T-helper 1 cell treated with Interleukin-12 subunit alpha and Interleukin-12 subunit beta and Interleukin-4 antibody, amounts not matched to agents 30 μg/mL and 1 μg/mL, for 36 hours (primary cell): ENCODE measurements around the gene RAP1GAP2.

Experiments used
- H3K27ac Mint-ChIP-seq: one replicate; pipeline ENCODE4 v1.8.0; 2021; ENCODE audit warnings: mild to moderate bottlenecking, mixed read lengths
- H3K27me3 Mint-ChIP-seq: one replicate; pipeline ENCODE4 v1.8.0; 2021; ENCODE audit warnings: low read depth, mixed read lengths
- H3K36me3 Mint-ChIP-seq: one replicate; pipeline ENCODE4 v1.8.0; 2021; ENCODE audit warnings: low read depth, mixed read lengths
- H3K4me1 Mint-ChIP-seq: one replicate; pipeline ENCODE4 v1.8.0; 2021; ENCODE audit warnings: low read depth, mixed read lengths
- H3K4me3 Mint-ChIP-seq: one replicate; pipeline ENCODE4 v1.8.0; 2021; ENCODE audit warnings: mild to moderate bottlenecking, moderate library complexity, mixed read lengths
- H3K9me3 Mint-ChIP-seq: one replicate; pipeline ENCODE4 v1.8.0; 2021; ENCODE audit warnings: mixed read lengths

Gene RAP1GAP2

GRCh38 chr17:2905269-2905668 is 109.0 kb downstream of the RAP1GAP2 start:
- peaks cover 9% of the 10 kb centered on the region for H3K9me3 Mint-ChIP-seq

DNA sequence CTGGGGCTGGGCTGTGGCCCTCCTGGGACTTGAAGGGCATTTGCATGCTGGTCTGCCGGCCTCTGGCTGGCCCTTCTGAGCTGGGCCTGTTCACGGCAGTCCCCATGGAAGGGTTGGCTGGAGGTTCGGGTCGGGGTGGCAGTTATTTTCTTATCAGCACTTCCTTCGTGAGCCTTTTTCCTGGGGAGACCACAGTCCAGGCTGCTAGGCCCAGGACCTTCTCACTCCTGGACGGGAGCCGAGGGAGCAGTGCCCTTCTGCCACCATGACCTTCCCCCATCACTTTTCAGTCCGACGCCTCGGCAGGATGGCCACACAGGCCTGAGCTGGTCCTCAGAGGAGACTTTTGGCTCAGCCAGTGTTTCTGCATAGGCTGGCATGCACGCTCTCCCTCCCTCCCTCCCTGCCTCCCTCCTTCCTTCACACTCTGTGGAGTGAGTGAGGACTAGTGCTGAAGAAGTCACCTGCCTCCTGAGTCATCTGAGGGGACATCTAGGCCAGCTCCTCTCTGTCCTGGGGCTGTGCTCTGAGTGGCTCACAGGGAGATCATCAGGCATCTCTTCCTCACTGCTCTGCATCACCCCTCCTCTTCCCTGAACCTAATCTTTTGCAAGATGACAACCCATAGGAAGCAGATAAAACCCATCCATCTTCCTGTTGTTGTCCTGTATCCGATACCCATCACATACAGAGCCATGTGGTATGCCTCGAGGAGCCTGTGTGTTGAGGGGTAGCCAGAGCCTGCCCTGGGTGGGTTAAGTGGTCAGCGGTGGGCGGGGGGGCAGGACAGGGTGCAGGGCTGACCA is 109.7 kb downstream of the RAP1GAP2 start:
- H3K4me1 Mint-ChIP-seq = peaks cover 6% of the 10 kb centered on the region
- no peak overlapping the region for H3K4me3 Mint-ChIP-seq
- H3K27ac Mint-ChIP-seq = no peak overlapping the region
- no peaks in the 10 kb centered on the region for H3K27me3 Mint-ChIP-seq
- peaks cover 10% of the 10 kb centered on the region for H3K36me3 Mint-ChIP-seq
- H3K9me3 Mint-ChIP-seq = peaks cover 9% of the 10 kb centered on the region

More at GRCh38 chr17:2905269-2905668, 109.0 kb downstream of the RAP1GAP2 start:
- H3K36me3 Mint-ChIP-seq = peaks cover 10% of the 10 kb centered on the region
- no peak overlapping the region for H3K27ac Mint-ChIP-seq
- peaks cover 6% of the 10 kb centered on the region for H3K4me1 Mint-ChIP-seq
- H3K4me3 Mint-ChIP-seq = no peak overlapping the region
- no peaks in the 10 kb centered on the region for H3K27me3 Mint-ChIP-seq

- peaks cover 10% of the 10 kb centered on the region for H3K36me3 Mint-ChIP-seq
- H3K27ac Mint-ChIP-seq = no peak overlapping the region
- peaks cover 6% of the 10 kb centered on the region for H3K4me1 Mint-ChIP-seq
- no peaks in the 10 kb centered on the region for H3K27me3 Mint-ChIP-seq
- peaks cover 9% of the 10 kb centered on the region for H3K9me3 Mint-ChIP-seq
- no peak overlapping the region for H3K4me3 Mint-ChIP-seq
These were observed 110.7 kb downstream of the RAP1GAP2 start for GRCh38 chr17:2906901-2907300.

- H3K4me3 Mint-ChIP-seq = no peak overlapping the region
- peaks cover 9% of the 10 kb centered on the region for H3K9me3 Mint-ChIP-seq
- peaks cover 6% of the 10 kb centered on the region for H3K4me1 Mint-ChIP-seq
- no peaks in the 10 kb centered on the region for H3K27me3 Mint-ChIP-seq
- H3K36me3 Mint-ChIP-seq = peaks cover 10% of the 10 kb centered on the region
- H3K27ac Mint-ChIP-seq = no peak overlapping the region
These were observed 113.1 kb downstream of the RAP1GAP2 start for GRCh38 chr17:2909175-2909845.

GRCh38 chr17:2909846-2910234 is 113.6 kb downstream of the RAP1GAP2 start:
- Mint-ChIP-seq H3K4me1 (peaks cover 6% of the 10 kb centered on the region), H3K9me3 (peaks cover 9% of the 10 kb centered on the region), H3K36me3 (peaks cover 10% of the 10 kb centered on the region)

DNA sequence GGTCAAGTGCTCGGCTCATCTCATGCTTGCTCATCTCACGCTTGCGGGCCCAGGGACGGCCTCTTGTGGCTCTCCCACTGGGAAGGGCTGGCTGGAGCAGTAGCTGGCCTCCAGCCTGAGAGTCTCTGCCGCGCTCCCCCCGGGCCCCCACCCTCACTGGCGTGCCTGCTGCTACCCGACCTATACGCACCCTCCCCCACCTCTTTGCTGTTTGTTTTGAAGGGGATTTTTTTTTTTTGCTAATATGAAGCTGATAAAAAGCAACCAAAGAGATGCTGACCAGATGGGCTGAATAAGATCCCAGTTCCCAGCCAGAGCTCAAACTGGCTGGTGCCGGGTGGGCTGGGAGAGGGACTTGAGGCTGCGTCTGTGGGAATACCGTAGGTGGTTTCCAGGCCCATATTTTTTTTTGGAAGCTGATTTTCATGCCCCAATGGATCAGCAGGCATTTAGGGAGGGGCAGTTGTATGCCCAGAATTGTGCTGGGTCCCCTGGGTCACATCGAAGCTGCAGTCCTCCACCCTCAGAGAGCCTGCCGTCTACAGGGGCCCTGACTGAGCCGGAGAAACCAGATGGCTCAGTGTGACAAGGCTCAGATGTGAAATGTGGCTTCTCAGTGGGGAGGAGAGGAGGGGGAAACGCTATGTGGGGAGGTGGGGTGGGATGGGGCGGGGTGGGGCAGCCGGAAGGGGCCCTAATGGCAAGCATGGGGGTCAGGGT is 115.0 kb downstream of the RAP1GAP2 start:
- Mint-ChIP-seq H3K36me3 (peaks cover 7% of the 10 kb centered on the region), H3K4me3 (no peak overlapping the region), H3K27me3 (no peaks in the 10 kb centered on the region), H3K9me3 (peaks cover 9% of the 10 kb centered on the region), H3K4me1 (peaks cover 6% of the 10 kb centered on the region), H3K27ac (no peak overlapping the region)

More at GRCh38 chr17:2909846-2910234, 113.6 kb downstream of the RAP1GAP2 start:
- H3K27me3 Mint-ChIP-seq = no peaks in the 10 kb centered on the region
- no peak overlapping the region for H3K4me3 Mint-ChIP-seq
- H3K27ac Mint-ChIP-seq = no peak overlapping the region

DNA sequence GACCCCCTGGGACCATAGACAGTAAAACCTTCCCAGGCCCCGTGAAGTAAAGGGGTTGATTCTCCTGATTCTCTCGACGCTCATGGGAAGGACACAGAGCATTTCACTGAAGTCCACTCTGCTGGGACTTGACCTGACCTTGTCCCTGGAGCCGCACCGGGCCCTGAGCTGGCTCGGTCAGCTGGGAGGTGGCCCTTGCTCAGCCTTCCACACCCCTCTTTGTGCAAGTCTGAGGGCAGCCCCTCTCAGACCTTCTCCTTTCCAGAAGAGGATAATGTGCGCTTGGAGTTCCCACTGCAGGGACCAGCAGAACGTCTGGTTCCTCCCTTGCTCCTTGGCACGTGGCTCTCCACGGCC is 115.5 kb downstream of the RAP1GAP2 start:
- Mint-ChIP-seq H3K36me3 (peaks cover 7% of the 10 kb centered on the region), H3K4me1 (peaks cover 6% of the 10 kb centered on the region), H3K4me3 (no peak overlapping the region), H3K9me3 (peaks cover 7% of the 10 kb centered on the region), H3K27ac (no peak overlapping the region), H3K27me3 (no peaks in the 10 kb centered on the region)

DNA sequence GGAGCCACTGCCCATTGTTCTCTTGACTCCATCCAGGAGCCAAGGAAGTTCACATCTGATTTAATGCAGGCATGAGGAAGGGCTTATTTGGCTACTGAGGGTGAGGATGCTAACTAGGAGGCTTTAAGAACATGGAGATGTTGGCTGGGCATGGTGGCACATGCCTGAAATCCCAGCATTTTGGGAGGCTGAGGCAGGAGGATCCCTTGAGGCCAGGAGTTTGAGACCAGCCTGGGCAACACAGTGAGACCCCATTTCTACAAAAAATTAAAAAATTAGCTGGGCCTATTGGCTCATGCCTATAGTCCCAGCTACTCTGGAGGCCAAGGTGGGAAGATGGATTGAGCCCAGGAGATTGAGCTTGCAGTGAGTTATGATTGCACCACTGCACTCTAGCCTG is 116.5 kb downstream of the RAP1GAP2 start:
- no peaks in the 10 kb centered on the region for H3K36me3 Mint-ChIP-seq
- H3K4me1 Mint-ChIP-seq = peaks cover 4% of the 10 kb centered on the region
- H3K27ac Mint-ChIP-seq = no peak overlapping the region
- no peak overlapping the region for H3K4me3 Mint-ChIP-seq
- H3K27me3 Mint-ChIP-seq = no peaks in the 10 kb centered on the region
- no peaks in the 10 kb centered on the region for H3K9me3 Mint-ChIP-seq

DNA sequence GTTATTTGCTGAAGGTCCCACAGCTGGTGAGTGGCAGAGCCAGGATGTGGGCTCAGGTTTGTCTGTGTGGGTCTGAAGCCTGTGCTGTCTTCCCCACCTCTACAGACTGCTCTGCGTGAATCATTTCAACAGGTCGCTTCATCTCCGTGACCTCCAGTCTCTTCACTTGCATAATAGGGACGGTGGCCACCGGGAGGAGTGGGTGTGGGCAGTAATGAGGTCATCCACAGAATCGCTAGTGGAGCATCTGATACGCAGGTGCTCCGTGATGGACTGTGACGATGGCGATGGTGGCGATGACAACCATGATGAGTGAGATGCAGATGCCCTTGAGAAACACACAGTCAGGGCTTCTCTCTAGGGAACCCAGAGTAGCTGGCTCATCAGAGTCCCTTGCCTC is 120.2 kb downstream of the RAP1GAP2 start:
- Mint-ChIP-seq H3K27ac (no peak overlapping the region), H3K36me3 (no peaks in the 10 kb centered on the region), H3K4me3 (no peak overlapping the region), H3K27me3 (no peaks in the 10 kb centered on the region), H3K9me3 (no peaks in the 10 kb centered on the region), H3K4me1 (no peaks in the 10 kb centered on the region)

- Mint-ChIP-seq H3K4me3 (no peak overlapping the region), H3K27ac (no peak overlapping the region), H3K4me1 (no peaks in the 10 kb centered on the region), H3K9me3 (no peaks in the 10 kb centered on the region), H3K36me3 (no peaks in the 10 kb centered on the region), H3K27me3 (no peaks in the 10 kb centered on the region)
These were observed 125.2 kb downstream of the RAP1GAP2 start for GRCh38 chr17:2921443-2921842.

GRCh38 chr17:2924211-2924610 is 128.0 kb downstream of the RAP1GAP2 start:
- no peaks in the 10 kb centered on the region for H3K9me3 Mint-ChIP-seq

GRCh38 chr17:2925011-2925410 is 128.8 kb downstream of the RAP1GAP2 start:
- Mint-ChIP-seq H3K9me3 (no peaks in the 10 kb centered on the region), H3K4me1 (no peaks in the 10 kb centered on the region), H3K27me3 (no peaks in the 10 kb centered on the region), H3K36me3 (no peaks in the 10 kb centered on the region), H3K27ac (no peak overlapping the region), H3K4me3 (no peak overlapping the region)

More at GRCh38 chr17:2924211-2924610, 128.0 kb downstream of the RAP1GAP2 start:
- no peak overlapping the region for H3K27ac Mint-ChIP-seq
- no peaks in the 10 kb centered on the region for H3K4me1 Mint-ChIP-seq
- H3K27me3 Mint-ChIP-seq = no peaks in the 10 kb centered on the region
- no peaks in the 10 kb centered on the region for H3K36me3 Mint-ChIP-seq
- H3K4me3 Mint-ChIP-seq = no peak overlapping the region

DNA sequence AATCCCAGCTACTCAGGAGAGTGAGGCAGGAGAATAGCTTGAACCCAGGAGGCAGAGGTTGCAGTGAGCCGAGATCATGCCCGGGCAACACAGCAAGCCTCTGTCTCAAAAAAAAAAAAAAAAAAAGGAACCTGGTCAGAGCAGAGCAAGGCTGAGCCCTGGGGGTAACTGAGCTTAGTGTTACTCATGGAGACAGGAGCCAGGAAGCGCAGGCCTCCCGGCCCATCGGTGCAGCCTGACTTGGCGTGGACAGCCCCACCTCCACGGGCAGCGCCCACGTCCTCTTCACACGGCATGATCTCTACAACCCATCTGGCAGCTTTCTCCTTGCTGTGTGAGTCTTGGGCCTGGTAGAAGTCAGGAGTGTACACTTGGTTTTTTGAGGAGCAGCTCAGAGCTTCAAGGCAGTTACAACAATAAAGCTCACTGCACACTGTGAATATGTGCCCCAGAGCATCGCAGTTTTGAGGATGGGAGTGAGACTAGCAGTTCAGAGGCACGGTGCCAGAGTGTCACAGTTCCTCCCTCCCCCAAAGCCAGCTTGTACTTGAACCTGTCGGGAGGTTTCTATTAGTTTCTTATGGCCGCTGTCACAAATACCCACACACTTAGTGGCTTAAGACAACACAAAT is 129.9 kb downstream of the RAP1GAP2 start:
- H3K4me1 Mint-ChIP-seq = no peaks in the 10 kb centered on the region
- no peak overlapping the region for H3K4me3 Mint-ChIP-seq
- no peaks in the 10 kb centered on the region for H3K36me3 Mint-ChIP-seq
- H3K27ac Mint-ChIP-seq = no peak overlapping the region
- H3K27me3 Mint-ChIP-seq = no peaks in the 10 kb centered on the region
- H3K9me3 Mint-ChIP-seq = no peaks in the 10 kb centered on the region

- Mint-ChIP-seq H3K36me3 (no peaks in the 10 kb centered on the region), H3K4me3 (no peak overlapping the region), H3K9me3 (no peaks in the 10 kb centered on the region), H3K27ac (no peak overlapping the region), H3K27me3 (no peaks in the 10 kb centered on the region), H3K4me1 (no peaks in the 10 kb centered on the region)
These were observed 132.2 kb downstream of the RAP1GAP2 start for GRCh38 chr17:2928294-2928890.
